Forelimb muscle (tissue), 1 donor: Measurements from ENCODE around the gene PTPRT. TPM values are rescaled to one million over a fixed set of nuclear protein-coding genes. Genes with fewer than 3 reads are reported as not detected.

ENCODE experiments used
- DNase-seq: peaks from one replicate; pipeline ENCODE4 v3.0.0-alpha.2; 2013; ENCODE audit warnings: low read depth
- polyA plus RNA-seq: library from polyadenylated mRNA; unstranded; fragments of 120-200 nt; gene quantifications from one replicate; pipeline ENCODE4 v1.2.1, GENCODE V29; 2013; ENCODE audit not compliant: insufficient read length

The PTPRT gene
- polyA plus RNA-seq, 1 donor, result 0.35 TPM

GRCh38 chr20:42475773-42476172 lies 713.9 kb downstream of the PTPRT start:
- no peak for DNase-seq

GRCh38 chr20:42474646-42475045 lies 715.1 kb downstream of the PTPRT start:
- DNase-seq, result no peak

- DNase-seq, result no peak
Observed at GRCh38 chr20:42472198-42472597, 717.5 kb downstream of the PTPRT start.

GRCh38 chr20:42461965-42462593 lies 727.6 kb downstream of the PTPRT start:
- no peak for DNase-seq

- no peak for DNase-seq
Observed at GRCh38 chr20:42461291-42461690, 728.4 kb downstream of the PTPRT start.

GRCh38 chr20:42447270-42447669 lies 742.4 kb downstream of the PTPRT start:
- DNase-seq, result no peak

GRCh38 chr20:42444799-42445198 lies 744.9 kb downstream of the PTPRT start:
- no peak for DNase-seq

- no peak for DNase-seq
Observed at GRCh38 chr20:42443200-42443599, 746.5 kb downstream of the PTPRT start.

- peak; percentile 67 for DNase-seq
Observed at GRCh38 chr20:42442716-42443115, 747.0 kb downstream of the PTPRT start.

GRCh38 chr20:42441864-42442331 lies 747.8 kb downstream of the PTPRT start:
- no peak for DNase-seq

- no peak for DNase-seq
Observed at GRCh38 chr20:42441196-42441863, 748.4 kb downstream of the PTPRT start.

GRCh38 chr20:42435230-42435629 lies 754.5 kb downstream of the PTPRT start:
- DNase-seq, result no peak

GRCh38 chr20:42432496-42433334 lies 757.0 kb downstream of the PTPRT start:
- DNase-seq, result no peak

GRCh38 chr20:42430598-42430997 lies 759.1 kb downstream of the PTPRT start:
- no peak for DNase-seq

GRCh38 chr20:42429761-42430458 lies 759.8 kb downstream of the PTPRT start:
- DNase-seq, result no peak

GRCh38 chr20:42419814-42420532 lies 769.7 kb downstream of the PTPRT start:
- DNase-seq, result no peak

- no peak for DNase-seq
Observed at GRCh38 chr20:42406826-42407225, 782.9 kb downstream of the PTPRT start.

GRCh38 chr20:42402455-42402854 lies 787.3 kb downstream of the PTPRT start:
- DNase-seq, result no peak

- no peak for DNase-seq
Observed at GRCh38 chr20:42401613-42402012, 788.1 kb downstream of the PTPRT start.

- DNase-seq, result peak; percentile 70
Observed at GRCh38 chr20:42399802-42400201, 789.9 kb downstream of the PTPRT start.

- peak; percentile 34 for DNase-seq
Observed at GRCh38 chr20:42392442-42392841, 797.3 kb downstream of the PTPRT start.
